Measurements from ENCODE around the gene NTM.

Gene NTM

GRCh38 chr11:131749101-131749500 is 378.7 kb downstream of the NTM start:
- DNase-seq: no peak

GRCh38 chr11:131750152-131750551 is 379.7 kb downstream of the NTM start:
- DNase-seq: no peak

GRCh38 chr11:131750692-131751091 is 380.3 kb downstream of the NTM start:
- DNase-seq: no peak

- DNase-seq: no peak
Measured at GRCh38 chr11:131754671-131755070, 384.3 kb downstream of the NTM start.

- no peak for DNase-seq
Measured at GRCh38 chr11:131756479-131757110, 386.2 kb downstream of the NTM start.

- no peak for DNase-seq
Measured at GRCh38 chr11:131758726-131759125, 388.3 kb downstream of the NTM start.

- DNase-seq: no peak
Measured at GRCh38 chr11:131759140-131759539, 388.7 kb downstream of the NTM start.

GRCh38 chr11:131760091-131761061 is 390.0 kb downstream of the NTM start:
- no peak for DNase-seq

- DNase-seq: no peak
Measured at GRCh38 chr11:131762346-131763110, 392.1 kb downstream of the NTM start.

- DNase-seq: no peak
Measured at GRCh38 chr11:131763193-131763890, 392.9 kb downstream of the NTM start.

- no peak for DNase-seq
Measured at GRCh38 chr11:131764126-131764525, 393.7 kb downstream of the NTM start.

- no peak for DNase-seq
Measured at GRCh38 chr11:131764649-131765048, 394.2 kb downstream of the NTM start.

GRCh38 chr11:131766637-131767036 is 396.2 kb downstream of the NTM start:
- no peak for DNase-seq

- DNase-seq: no peak
Measured at GRCh38 chr11:131767421-131767820, 397.0 kb downstream of the NTM start.

GRCh38 chr11:131770801-131771200 is 400.4 kb downstream of the NTM start:
- no peak for DNase-seq

- no peak for DNase-seq
Measured at GRCh38 chr11:131771471-131771870, 401.1 kb downstream of the NTM start.

GRCh38 chr11:131773626-131774025 is 403.2 kb downstream of the NTM start:
- DNase-seq: no peak

- no peak for DNase-seq
Measured at GRCh38 chr11:131776211-131776610, 405.8 kb downstream of the NTM start.

- no peak for DNase-seq
Measured at GRCh38 chr11:131785801-131786200, 415.4 kb downstream of the NTM start.

- no peak for DNase-seq
Measured at GRCh38 chr11:131787119-131787518, 416.7 kb downstream of the NTM start.

GRCh38 chr11:131790586-131790985 is 420.2 kb downstream of the NTM start:
- DNase-seq: no peak

- no peak for DNase-seq
Measured at GRCh38 chr11:131792243-131792642, 421.8 kb downstream of the NTM start.

- no peak for DNase-seq
Measured at GRCh38 chr11:131796089-131796488, 425.7 kb downstream of the NTM start.
